NCI-H1092 treated with DMSO at 0.1 percent for 48 hours (cell line): ENCODE results near the gene QPCT.
A peak's percentile ranks its signal among the peaks of the same experiment; 100 is the strongest.
"Not testable (repeated sequence)": the region's sequence is repeated elsewhere in the genome, so short reads cannot be mapped to it uniquely, and the experiment has no call there.

Source experiments
- DNase-seq: peaks from one replicate; lab custom pipeline; 2025; lab: John Stamatoyannopoulos, UW

The QPCT gene

GRCh38 chr2:37391711-37392110, 47.3 kb downstream of the QPCT start:
- no peak for DNase-seq

DNA sequence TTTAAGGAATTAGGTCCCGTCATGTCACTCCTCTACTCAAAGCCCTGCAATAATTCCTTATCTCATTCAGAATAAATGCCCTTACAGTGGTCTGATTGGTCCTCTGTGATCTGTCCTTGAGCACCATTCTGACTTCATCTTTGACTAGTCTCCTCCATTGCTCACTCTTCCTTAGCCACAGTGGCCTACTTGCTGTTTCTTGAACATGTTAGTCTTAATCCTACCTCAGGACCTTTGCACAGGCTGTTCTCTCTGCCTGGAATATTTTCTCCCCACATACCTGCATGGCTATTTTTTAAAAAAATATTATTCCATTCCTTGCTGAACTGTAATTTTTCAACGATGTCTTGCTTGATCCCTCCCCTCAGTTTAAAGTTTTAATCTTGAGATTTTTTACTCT, 48.0 kb downstream of the QPCT start:
- no peak for DNase-seq

DNA sequence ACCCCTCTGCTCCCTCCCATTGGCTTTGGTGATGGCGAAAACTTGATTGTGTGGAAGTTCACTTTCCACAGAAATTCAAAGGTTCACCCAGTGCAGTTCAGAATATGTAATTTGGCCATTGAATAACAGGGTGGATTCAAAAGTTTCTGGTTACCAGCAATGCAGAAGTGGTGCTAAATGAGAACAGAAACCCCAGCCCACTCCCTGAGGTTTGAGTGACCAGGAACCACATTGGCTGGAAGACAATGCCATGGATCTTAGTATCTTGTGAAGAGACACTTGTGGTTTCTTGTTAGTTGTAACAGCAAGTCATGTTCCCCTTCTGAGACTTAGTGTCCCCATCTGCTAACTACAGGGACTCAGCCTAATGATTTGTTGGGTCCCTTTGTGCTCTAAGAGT, 49.8 kb downstream of the QPCT start:
- DNase-seq = no peak

- no peak for DNase-seq
These were observed 50.5 kb downstream of the QPCT start for GRCh38 chr2:37394796-37395555.

DNA sequence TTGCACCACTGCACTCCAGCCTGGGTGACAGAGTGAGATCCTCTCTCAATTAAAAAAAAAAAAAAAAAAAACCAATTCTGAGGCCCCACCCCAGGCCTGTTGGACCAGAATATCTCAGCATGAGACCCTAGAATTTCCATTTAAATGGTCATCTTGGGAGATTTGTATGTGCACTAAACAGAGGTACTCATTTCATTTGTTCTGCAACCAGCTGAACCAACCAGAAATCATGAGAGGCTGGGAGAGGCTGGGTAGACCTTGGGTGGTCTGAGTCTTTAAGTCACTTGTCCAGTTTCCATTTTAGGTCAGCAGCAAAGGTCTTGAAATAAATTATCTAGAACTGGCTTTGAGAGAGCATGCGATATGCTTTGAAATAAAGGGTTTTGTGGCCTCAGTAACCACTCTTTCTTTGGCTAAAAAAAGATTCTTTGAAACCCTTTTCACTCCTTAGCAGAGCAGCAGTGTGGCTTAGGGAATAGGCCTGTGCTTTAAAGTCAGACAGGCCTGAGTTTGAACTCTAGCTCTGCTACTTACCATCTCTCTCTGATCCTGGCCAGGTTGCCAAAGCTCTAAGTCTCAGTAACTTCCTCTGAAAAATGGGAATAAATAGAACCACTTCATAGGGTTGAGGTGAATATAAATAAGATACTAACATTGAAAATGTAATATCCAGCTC, 52.6 kb downstream of the QPCT start:
- DNase-seq = no peak

- no peak for DNase-seq
These were observed 54.6 kb downstream of the QPCT start for GRCh38 chr2:37398990-37399389.

- no peak for DNase-seq
These were observed 55.6 kb downstream of the QPCT start for GRCh38 chr2:37400041-37400440.

DNA sequence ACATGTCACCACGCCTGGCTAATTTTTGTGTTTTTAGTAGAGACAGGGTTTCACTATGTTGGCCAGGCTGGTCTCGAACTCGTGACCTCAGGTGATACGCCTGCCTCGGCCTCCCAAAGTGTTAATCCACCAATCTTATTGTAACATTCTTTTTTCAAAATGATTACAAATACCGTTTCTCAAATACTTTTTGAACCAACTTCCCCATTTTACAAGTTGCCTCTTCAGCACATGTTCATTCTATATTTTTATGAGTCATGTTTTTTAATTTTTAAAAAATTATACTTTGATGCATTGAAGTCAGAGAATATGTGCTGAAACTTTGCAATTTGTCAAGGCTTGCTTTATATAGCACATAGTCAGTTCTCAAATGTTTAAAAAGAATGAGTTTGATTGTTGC, 58.2 kb downstream of the QPCT start:
- no peak for DNase-seq

DNA sequence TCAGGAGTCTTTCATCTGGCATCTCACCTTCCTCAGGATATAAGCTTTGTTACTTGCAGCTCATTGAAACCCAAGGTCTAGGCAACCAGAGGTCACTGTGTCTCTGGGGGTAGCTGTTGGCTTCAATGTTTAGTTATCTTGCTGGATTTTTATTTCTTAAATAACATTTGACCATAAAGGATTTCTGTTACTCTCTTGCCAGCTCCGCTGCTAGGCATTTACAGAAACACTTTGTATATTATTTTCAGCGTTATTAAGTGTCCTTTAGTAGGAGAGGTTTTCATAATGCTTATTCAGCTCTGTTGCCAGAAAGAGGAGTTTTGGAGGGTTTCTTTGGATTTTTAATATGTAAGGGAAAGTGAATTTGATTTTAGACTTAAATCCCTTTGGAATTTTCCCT, 61.4 kb downstream of the QPCT start:
- no peak for DNase-seq

DNA sequence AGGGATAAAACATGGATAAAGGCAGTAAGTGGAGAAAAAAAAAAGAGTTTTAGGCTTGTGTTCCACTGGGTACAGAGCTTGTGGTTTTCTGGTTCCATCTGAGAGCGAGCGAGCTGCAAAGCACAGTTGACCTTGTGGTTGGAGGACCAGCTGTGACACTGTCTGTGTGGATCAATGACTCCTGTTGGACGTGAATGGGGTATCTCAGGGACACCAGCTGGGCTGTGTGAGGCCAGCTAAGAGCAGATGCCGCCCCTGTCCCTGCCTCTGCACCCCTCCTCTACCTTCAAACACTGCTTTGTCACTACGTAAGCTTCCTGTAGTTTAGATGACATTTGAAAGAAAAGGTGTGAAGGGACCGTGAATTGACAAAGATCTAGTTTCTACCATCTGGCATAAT, 67.8 kb downstream of the QPCT start:
- no peak for DNase-seq

DNA sequence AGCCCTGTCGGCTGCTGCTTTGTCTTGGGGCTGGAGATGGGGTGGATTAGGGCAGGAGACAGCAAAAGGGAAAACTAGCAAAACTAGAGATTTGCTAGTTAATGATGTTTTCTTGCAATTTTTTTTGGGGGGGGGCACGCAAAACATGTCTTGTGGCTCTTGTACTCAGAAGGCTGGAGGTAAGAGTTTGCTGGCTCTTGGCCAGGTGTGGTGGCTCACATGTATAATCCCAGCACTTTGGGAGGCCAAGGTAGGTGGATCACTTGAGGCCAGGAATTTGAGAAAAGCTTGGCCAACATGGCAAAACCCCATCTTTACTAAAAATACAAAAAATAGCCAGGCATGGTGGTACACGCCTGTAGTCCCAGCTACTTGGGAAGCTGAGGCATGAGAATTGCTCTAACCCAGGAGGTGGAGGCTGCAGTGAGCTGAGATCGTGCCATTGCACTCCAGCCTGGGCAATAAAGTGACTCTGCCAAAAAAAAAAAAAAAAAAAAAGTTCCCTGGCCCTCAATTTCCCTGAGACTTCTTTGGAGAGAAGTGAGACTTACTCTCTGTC, 69.6 kb downstream of the QPCT start:
- DNase-seq = not testable (repeated sequence)

DNA sequence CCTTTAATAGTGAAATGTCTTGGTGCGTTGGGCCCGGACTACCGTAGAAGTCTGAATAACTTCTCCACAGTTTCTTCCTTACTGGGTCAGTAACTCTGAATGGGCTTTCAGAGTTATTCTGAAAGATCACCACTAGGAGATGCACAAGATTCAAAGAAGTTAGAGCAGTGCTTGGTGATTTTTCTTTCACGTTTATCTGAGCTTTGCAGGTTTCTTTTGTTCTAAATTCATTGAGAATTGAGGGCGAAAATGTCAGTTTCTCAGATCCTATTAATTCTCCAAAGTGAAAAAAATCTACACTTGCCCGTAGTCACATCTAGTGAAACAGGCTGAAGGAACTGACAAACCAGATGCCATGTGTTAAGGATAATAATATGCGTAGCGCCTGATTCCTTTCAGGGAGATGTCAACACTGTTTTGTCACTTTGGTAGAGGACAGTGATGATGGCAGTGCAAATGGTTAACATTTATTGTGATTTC, 70.1 kb downstream of the QPCT start:
- peak; percentile 41 for DNase-seq

DNA sequence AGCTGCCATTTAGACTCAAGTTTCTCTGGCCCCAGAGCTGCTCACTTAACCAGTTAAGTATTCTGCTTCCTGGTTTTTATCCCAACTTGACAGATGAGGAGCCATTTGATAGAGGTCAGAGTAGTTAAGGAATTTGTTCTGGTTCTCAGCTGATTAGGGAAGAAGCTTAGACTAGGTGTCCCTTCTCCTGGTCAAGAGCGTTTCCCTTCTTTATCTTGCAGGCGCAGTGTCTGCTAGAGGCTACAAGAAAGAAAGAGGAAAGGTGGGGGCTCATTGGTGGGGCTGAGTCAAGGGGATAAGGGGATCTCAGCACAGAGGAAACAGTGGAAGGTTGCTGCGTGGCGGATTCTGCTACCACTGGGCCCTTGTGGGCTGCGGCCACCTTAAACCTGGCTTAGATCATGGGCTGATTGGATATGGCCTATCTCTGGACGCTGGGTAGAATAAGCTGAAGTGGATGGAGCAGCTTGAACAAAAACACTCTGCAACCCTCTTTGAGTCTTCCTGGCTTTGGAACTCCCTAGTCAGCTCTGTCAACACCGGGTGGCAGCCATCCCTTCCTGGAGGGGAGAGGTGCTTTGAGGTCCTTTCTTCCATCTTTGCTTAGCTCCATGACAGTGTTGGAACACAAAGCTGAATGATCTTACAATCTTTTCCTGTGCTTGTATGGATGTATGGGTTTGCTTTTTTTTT, 70.8 kb downstream of the QPCT start:
- peak; percentile 13 for DNase-seq

DNA sequence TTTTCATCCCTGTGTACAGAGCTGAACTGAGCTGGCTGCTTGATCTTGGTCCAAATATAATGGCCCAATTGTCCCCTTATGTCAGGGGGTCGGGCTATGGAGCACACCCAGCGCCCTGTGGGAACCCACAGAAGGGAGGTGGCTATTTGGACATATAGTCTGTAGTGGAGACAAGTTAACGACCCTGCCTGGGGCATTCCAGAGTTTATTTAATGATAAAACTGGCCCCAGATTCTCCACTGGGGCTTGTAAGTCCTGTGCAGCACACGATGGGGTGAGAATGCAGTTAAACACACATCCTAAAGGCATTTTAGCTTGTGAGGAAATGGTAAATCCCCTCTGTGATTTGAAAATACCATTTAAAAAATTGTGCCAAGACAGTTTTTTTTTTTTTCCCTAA, 72.9 kb downstream of the QPCT start:
- no peak for DNase-seq

GRCh38 chr2:37418956-37419355, 74.5 kb downstream of the QPCT start:
- no peak for DNase-seq

- DNase-seq = no peak
These were observed 77.3 kb downstream of the QPCT start for GRCh38 chr2:37421686-37422085.

GRCh38 chr2:37422816-37423215, 78.4 kb downstream of the QPCT start:
- DNase-seq = no peak
